H1 (cell line): ENCODE results near the gene RNF166. TPM values are rescaled to one million over a fixed set of nuclear protein-coding genes. Genes with fewer than 3 reads are reported as not detected.

ENCODE experiments used
- ASH2L ChIP-seq: fragments of 200-600, 300-600 bp; sonication (generic); IDR thresholded peaks from one replicate; pipeline ENCODE4 v1.7.1; 2017; ENCODE audit warnings: low read length
- BCL11A ChIP-seq, 2 experiments: IDR thresholded peaks; one replicate each; pipeline ENCODE4 v1.6.1; 2011; ENCODE audit warnings: low read depth in 2 of 2, low read length in 2 of 2, mild to moderate bottlenecking in 2 of 2
- CREB1 ChIP-seq: IDR thresholded peaks from 2 replicates; pipeline ENCODE4 v1.6.1; 2012; ENCODE audit warnings: inconsistent platforms
- EZH2 ChIP-seq: fragments of 200-600 bp; sonication (generic); IDR thresholded peaks from 2 replicates; pipeline ENCODE4 v1.7.1; 2012; ENCODE audit warnings: low read depth, mild to moderate bottlenecking, moderate library complexity, low read length, inconsistent platforms; ENCODE audit not compliant: severe bottlenecking
- GABPA ChIP-seq: IDR thresholded peaks from 2 replicates; pipeline ENCODE4 v1.6.1; 2011; ENCODE audit warnings: mild to moderate bottlenecking, low read length, moderate library complexity, borderline replicate concordance; ENCODE audit not compliant: insufficient read depth
- GTF2F1 ChIP-seq: IDR thresholded peaks from 2 replicates; pipeline ENCODE4 v1.6.1; 2012; ENCODE audit warnings: low read depth, low read length, improper control_type of control experiment, borderline replicate concordance
- JUND ChIP-seq: IDR thresholded peaks from 2 replicates; pipeline ENCODE4 v1.6.1; 2011; ENCODE audit warnings: mild to moderate bottlenecking, improper control_type of control experiment, low read length
- KDM1A ChIP-seq: fragments of 200-600, 300-600 bp; sonication (generic); IDR thresholded peaks from 2 replicates; pipeline ENCODE4 v1.7.1; 2016; ENCODE audit warnings: mild to moderate bottlenecking, low read length, borderline replicate concordance
- SAP30 ChIP-seq: fragments of 300-600 bp; sonication (generic); IDR thresholded peaks from 2 replicates; pipeline ENCODE4 v1.7.1; 2012; ENCODE audit warnings: low read length, moderate library complexity, mild to moderate bottlenecking, inconsistent platforms; ENCODE audit not compliant: insufficient read depth, insufficient replicate concordance
- SIN3A ChIP-seq, 2 experiments: IDR thresholded peaks in 1 of 2; conservative IDR thresholded peaks in 1 of 2; 2 replicates each; pipeline ENCODE4 v1.6.1; 2011 to 2012; ENCODE audit warnings: low read length in 2 of 2, improper control_type of control experiment in 1 of 2, low read depth in 1 of 2, mild to moderate bottlenecking in 1 of 2
- SRF ChIP-seq: IDR thresholded peaks from 2 replicates; pipeline ENCODE4 v1.6.1; 2011; ENCODE audit warnings: mild to moderate bottlenecking, low read depth, low read length, moderate library complexity
- TBP ChIP-seq: IDR thresholded peaks from 2 replicates; pipeline ENCODE4 v1.6.1; 2011; ENCODE audit warnings: low read depth, low read length, improper control_type of control experiment
- TEAD4 ChIP-seq: IDR thresholded peaks from 2 replicates; pipeline ENCODE4 v1.6.1; 2012; ENCODE audit warnings: low read depth, low read length, inconsistent platforms, mixed read lengths
- YY1 ChIP-seq: IDR thresholded peaks from 2 replicates; pipeline ENCODE4 v1.6.1; 2011; ENCODE audit warnings: low read depth, mild to moderate bottlenecking, low read length
- polyA plus RNA-seq, 7 experiments: library from polyadenylated mRNA; depleted of rRNA in 3 of 7; stranded (reverse) in 5 of 7; unstranded in 2 of 7; fragments of >200 nt in 5 of 7; fragments of 200-250 nt in 2 of 7; gene quantifications; 1 replicate in 5 of 7; 2 replicates in 1 of 7; 4 replicates in 1 of 7; pipeline versions ENCODE4 v1.2.1 to v1.2.3, GENCODE V29; 2011 to 2013; ENCODE audit warnings: missing spikeins in 2 of 7, mixed read lengths in 2 of 7
- total RNA-seq: library from RNA; stranded (reverse); fragmentation: NEBNext Ultra II Directional; extraction: Animal tissue kit (Norgen Biotek cat#: 25700); gene quantifications from 2 replicates; pipeline ENCODE4 v1.2.1, GENCODE V29; 2021
- TF ChIP-seq, protein P1 (sequence below): IDR thresholded peaks from 2 replicates; pipeline ENCODE4 v1.6.1; 2011; ENCODE audit warnings: low read length, improper control_type of control experiment
- TF ChIP-seq, protein P2 (sequence below), 3 experiments: IDR thresholded peaks; 1 replicate in 2 of 3; 2 replicates in 1 of 3; pipeline versions ENCODE4 v1.5.1 to v1.6.1; 2011; ENCODE audit warnings: low read length in 3 of 3, mild to moderate bottlenecking in 3 of 3, inconsistent platforms in 2 of 3, low read depth in 1 of 3, moderate library complexity in 1 of 3; ENCODE audit not compliant: insufficient read depth in 1 of 3; ENCODE audit errors: control extremely low read depth in 1 of 3
- TF ChIP-seq, protein P3 (sequence below): IDR thresholded peaks from 2 replicates; pipeline ENCODE4 v1.6.1; 2012; ENCODE audit warnings: inconsistent platforms
- TF ChIP-seq, protein P4 (sequence below): IDR thresholded peaks from 2 replicates; pipeline ENCODE4 v1.6.1; 2011; ENCODE audit warnings: low read depth, mild to moderate bottlenecking, low read length; ENCODE audit not compliant: insufficient read depth

The RNF166 gene
- total and polyA plus RNA-seq, 2 of the 8 experiments (the other 6 are each of a cell fraction or from before 2014, with no cell fraction given), result 29.8 to 31.2 TPM

DNA sequence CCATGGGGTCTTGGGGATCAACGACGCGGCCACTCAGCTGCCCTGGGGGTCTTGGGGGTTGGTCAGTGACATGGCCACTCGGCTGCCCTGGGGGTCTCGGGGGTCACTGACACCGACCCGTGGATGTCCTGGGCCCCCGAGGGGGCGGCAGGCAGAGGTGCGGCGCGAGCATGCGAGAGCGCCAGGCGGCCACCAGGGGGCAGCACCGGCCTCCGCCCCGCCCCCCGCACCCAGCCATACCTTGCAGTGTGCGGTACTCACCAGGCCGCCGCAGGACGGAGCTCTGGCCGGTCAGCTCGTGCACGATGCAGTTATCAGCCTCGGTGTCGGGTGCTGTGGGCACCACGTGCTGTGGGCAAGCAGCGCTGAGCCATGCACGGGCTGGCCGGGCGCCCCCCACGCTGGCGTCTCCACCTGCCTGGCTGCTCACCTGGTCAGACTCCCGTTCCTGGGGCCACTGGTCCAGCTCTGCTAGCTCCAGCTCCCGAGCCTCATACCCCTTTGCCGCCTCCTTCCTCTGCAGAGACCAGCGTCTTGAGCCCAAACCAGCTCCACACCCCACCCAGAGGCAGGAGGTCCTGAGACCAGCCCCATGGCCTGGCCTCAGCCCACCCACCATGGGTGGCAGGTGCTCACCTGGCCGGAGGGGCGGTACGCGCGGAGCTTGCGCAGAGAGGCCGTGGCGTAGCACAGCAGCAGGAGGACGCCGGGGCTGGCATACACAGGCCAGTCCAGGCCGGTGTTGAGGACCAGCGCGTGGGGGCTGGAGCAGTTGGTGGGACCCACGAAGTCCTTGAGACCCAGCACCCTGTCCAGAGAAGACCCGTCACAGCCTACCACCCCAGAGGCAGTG lies 31.3 kb upstream of the RNF166 start (continued):
- TF ChIP-seq KDM1A, result no peak
- peak; percentile 63; the same call in 1 of the 2 replicates for TF ChIP-seq YY1
- TF ChIP-seq CREB1, result peak; percentile 8; the same call in 1 of the 2 replicates
- TF ChIP-seq, protein P1, sequence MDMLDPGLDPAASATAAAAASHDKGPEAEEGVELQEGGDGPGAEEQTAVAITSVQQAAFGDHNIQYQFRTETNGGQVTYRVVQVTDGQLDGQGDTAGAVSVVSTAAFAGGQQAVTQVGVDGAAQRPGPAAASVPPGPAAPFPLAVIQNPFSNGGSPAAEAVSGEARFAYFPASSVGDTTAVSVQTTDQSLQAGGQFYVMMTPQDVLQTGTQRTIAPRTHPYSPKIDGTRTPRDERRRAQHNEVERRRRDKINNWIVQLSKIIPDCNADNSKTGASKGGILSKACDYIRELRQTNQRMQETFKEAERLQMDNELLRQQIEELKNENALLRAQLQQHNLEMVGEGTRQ, result no peak
- peak; percentile 21; the same call in 1 of the 2 replicates for TF ChIP-seq SRF
- no peak for TF ChIP-seq TBP
- TF ChIP-seq GTF2F1, result no peak
- peak; percentile 66; the same call in 1 of the 2 replicates for TF ChIP-seq TEAD4
- TF ChIP-seq SIN3A (conservative IDR thresholded peaks at IDR 0.05 in 1 of 2, IDR thresholded peaks at IDR 0.05 in 1 of 2; ENCODE audit: low read depth in 1 of 2, low read length in 2 of 2), result peak in 1 of 2 experiments; percentile 58; a peak in 1 of 4 replicates
- TF ChIP-seq, protein P2, sequence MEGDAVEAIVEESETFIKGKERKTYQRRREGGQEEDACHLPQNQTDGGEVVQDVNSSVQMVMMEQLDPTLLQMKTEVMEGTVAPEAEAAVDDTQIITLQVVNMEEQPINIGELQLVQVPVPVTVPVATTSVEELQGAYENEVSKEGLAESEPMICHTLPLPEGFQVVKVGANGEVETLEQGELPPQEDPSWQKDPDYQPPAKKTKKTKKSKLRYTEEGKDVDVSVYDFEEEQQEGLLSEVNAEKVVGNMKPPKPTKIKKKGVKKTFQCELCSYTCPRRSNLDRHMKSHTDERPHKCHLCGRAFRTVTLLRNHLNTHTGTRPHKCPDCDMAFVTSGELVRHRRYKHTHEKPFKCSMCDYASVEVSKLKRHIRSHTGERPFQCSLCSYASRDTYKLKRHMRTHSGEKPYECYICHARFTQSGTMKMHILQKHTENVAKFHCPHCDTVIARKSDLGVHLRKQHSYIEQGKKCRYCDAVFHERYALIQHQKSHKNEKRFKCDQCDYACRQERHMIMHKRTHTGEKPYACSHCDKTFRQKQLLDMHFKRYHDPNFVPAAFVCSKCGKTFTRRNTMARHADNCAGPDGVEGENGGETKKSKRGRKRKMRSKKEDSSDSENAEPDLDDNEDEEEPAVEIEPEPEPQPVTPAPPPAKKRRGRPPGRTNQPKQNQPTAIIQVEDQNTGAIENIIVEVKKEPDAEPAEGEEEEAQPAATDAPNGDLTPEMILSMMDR (IDR thresholded peaks at IDR 0.05; ENCODE audit: control extremely low read depth in 1 of 3, insufficient read depth in 1 of 3, low read depth in 1 of 3, low read length in 3 of 3), result peak; percentile 86 to 99 (median 91)
- TF ChIP-seq, protein P3, sequence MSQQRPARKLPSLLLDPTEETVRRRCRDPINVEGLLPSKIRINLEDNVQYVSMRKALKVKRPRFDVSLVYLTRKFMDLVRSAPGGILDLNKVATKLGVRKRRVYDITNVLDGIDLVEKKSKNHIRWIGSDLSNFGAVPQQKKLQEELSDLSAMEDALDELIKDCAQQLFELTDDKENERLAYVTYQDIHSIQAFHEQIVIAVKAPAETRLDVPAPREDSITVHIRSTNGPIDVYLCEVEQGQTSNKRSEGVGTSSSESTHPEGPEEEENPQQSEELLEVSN, result peak; percentile 87
- TF ChIP-seq SAP30, result no peak
- TF ChIP-seq GABPA, result peak; percentile 81
- TF ChIP-seq JUND, result 0 out of 2 replicates have a peak, but pooled peaks have one; percentile 8
- TF ChIP-seq, protein P4, sequence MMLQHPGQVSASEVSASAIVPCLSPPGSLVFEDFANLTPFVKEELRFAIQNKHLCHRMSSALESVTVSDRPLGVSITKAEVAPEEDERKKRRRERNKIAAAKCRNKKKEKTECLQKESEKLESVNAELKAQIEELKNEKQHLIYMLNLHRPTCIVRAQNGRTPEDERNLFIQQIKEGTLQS, result peak; percentile 29; the same call in 1 of the 2 replicates
- TF ChIP-seq ASH2L, result peak; percentile 37
- no peak for TF ChIP-seq BCL11A (IDR thresholded peaks at IDR 0.05; ENCODE audit: low read depth in 2 of 2, low read length in 2 of 2)
- no peak for TF ChIP-seq EZH2
